GM15510 (cell line): ENCODE measurements around the gene RBM47.

ENCODE experiments used
- POLR2A ChIP-seq: IDR thresholded peaks from 3 replicates; pipeline ENCODE4 v1.6.1; 2011; ENCODE audit warnings: borderline replicate concordance; ENCODE audit not compliant: insufficient read length; ENCODE audit errors: extremely low read depth

Gene RBM47

GRCh38 chr4:40421839-40422708 lies 207.6 kb downstream of the RBM47 start:
- no peak for TF ChIP-seq POLR2A

- TF ChIP-seq POLR2A, result no peak
These were observed 210.3 kb downstream of the RBM47 start for GRCh38 chr4:40419231-40419912.

- TF ChIP-seq POLR2A, result no peak
These were observed 211.0 kb downstream of the RBM47 start for GRCh38 chr4:40418430-40419230.

- TF ChIP-seq POLR2A, result no peak
These were observed 211.7 kb downstream of the RBM47 start for GRCh38 chr4:40417941-40418340.

GRCh38 chr4:40414673-40415072 lies 215.0 kb downstream of the RBM47 start:
- no peak for TF ChIP-seq POLR2A

- TF ChIP-seq POLR2A, result no peak
These were observed 216.5 kb downstream of the RBM47 start for GRCh38 chr4:40412866-40413795.

- no peak for TF ChIP-seq POLR2A
These were observed 217.3 kb downstream of the RBM47 start for GRCh38 chr4:40412388-40412787.

GRCh38 chr4:40409835-40410234 lies 219.8 kb downstream of the RBM47 start:
- no peak for TF ChIP-seq POLR2A

- TF ChIP-seq POLR2A, result no peak
These were observed 223.3 kb downstream of the RBM47 start for GRCh38 chr4:40406340-40406739.

- no peak for TF ChIP-seq POLR2A
These were observed 224.5 kb downstream of the RBM47 start for GRCh38 chr4:40405193-40405592.

- no peak for TF ChIP-seq POLR2A
These were observed 226.6 kb downstream of the RBM47 start for GRCh38 chr4:40403081-40403480.

GRCh38 chr4:40402556-40402955 lies 227.1 kb downstream of the RBM47 start:
- no peak for TF ChIP-seq POLR2A

GRCh38 chr4:40401631-40402030 lies 228.0 kb downstream of the RBM47 start:
- no peak for TF ChIP-seq POLR2A

- no peak for TF ChIP-seq POLR2A
These were observed 228.6 kb downstream of the RBM47 start for GRCh38 chr4:40401096-40401495.
